ENCODE measurements around the gene FKTN. TPM values are rescaled to one million over a fixed set of nuclear protein-coding genes. Genes with fewer than 3 reads are reported as not detected.

FKTN gene
- total RNA-seq, 2 experiments from 2014 or later: 11.0 to 12.8 TPM

- no peaks in the 10 kb centered on the region for H3K36me3 Mint-ChIP-seq (ENCODE audit: low read depth)
- H3K9me3 Mint-ChIP-seq (ENCODE audit: insufficient read depth): no peaks in the 10 kb centered on the region
Measured at GRCh38 chr9:105686936-105687335, 129.0 kb downstream of the FKTN start.

More at GRCh38 chr9:105686936-105687335, 129.0 kb downstream of the FKTN start:
- Mint-ChIP-seq H3K4me1 (ENCODE audit: low read depth) (no peaks in the 10 kb centered on the region), H3K27me3 (ENCODE audit: low read depth) (peaks cover 26% of the 10 kb centered on the region), H3K27ac (no peak overlapping the region), H3K4me3 (no peak overlapping the region)
- ChIA-PET CTCF (no interaction called here), POLR2A (no interaction called here)
- ATAC-seq (no peak), DNase-seq (no peak)

Other genes with a start within 250 kb of the FKTN start
- 1 to 10 TPM; 7.9 to 8.3 TPM for gene FSD1L, start 110.1 kb upstream of the FKTN start, total RNA-seq
- under 1 TPM in 1 of 2 experiments, not detected in 1; 0.39 TPM for gene TAL2, start 104.3 kb downstream of the FKTN start, total RNA-seq
- gene TMEM38B, start 136.4 kb downstream of the FKTN start, total RNA-seq: 1 to 10 TPM; 6.4 to 7.5 TPM